Vagina (tissue), 2 donors: ENCODE data around the gene GRIN2C.
"Not testable (repeated sequence)": the region's sequence is repeated elsewhere in the genome, so short reads cannot be mapped to it uniquely, and the experiment has no call there.

ENCODE experiments used
- POLR2A ChIP-seq, 2 donors: fragments of 450-650 bp; IDR thresholded peaks; one replicate each; pipeline ENCODE4 v1.6.1; 2017; ENCODE audit warnings: antibody characterized with exemption in 2 of 2, mild to moderate bottlenecking in 2 of 2, moderate library complexity in 2 of 2
- POLR2AphosphoS5 ChIP-seq, 2 donors: sonication (generic); formaldehyde crosslinking; IDR thresholded peaks; one replicate each; pipeline ENCODE4 v1.9.0; 2017; ENCODE audit warnings: antibody characterized with exemption in 2 of 2, mild to moderate bottlenecking in 2 of 2, low read depth in 1 of 2; ENCODE audit not compliant: insufficient read depth in 1 of 2
- TF ChIP-seq, protein P1 (sequence below), 3 experiments: fragments of 450-650 bp in 2 of 3; fragments of 200-600 bp in 1 of 3; sonication (generic) in 1 of 3; IDR thresholded peaks; one replicate each; pipeline ENCODE4 v1.5.1; 2017 to 2019; ENCODE audit warnings: antibody characterized with exemption in 3 of 3, mild to moderate bottlenecking in 2 of 3, moderate library complexity in 2 of 3

GRCh38 chr17:74909097-74909496 is 49.4 kb upstream of the GRIN2C start:
- TF ChIP-seq POLR2A (IDR thresholded peaks at IDR 0.05); POLR2AphosphoS5 (IDR thresholded peaks at IDR 0.05; ENCODE audit: insufficient read depth in 1 of 2, low read depth in 1 of 2): not testable (repeated sequence)
- TF ChIP-seq, protein P1, sequence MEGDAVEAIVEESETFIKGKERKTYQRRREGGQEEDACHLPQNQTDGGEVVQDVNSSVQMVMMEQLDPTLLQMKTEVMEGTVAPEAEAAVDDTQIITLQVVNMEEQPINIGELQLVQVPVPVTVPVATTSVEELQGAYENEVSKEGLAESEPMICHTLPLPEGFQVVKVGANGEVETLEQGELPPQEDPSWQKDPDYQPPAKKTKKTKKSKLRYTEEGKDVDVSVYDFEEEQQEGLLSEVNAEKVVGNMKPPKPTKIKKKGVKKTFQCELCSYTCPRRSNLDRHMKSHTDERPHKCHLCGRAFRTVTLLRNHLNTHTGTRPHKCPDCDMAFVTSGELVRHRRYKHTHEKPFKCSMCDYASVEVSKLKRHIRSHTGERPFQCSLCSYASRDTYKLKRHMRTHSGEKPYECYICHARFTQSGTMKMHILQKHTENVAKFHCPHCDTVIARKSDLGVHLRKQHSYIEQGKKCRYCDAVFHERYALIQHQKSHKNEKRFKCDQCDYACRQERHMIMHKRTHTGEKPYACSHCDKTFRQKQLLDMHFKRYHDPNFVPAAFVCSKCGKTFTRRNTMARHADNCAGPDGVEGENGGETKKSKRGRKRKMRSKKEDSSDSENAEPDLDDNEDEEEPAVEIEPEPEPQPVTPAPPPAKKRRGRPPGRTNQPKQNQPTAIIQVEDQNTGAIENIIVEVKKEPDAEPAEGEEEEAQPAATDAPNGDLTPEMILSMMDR (IDR thresholded peaks at IDR 0.05) = not testable (repeated sequence)
